Epithelial cell of proximal tubule (primary cell): ENCODE data around the gene NRTN. TPM values are rescaled to one million over a fixed set of nuclear protein-coding genes. Genes with fewer than 3 reads are reported as not detected.

Source experiments
- DNase-seq: peaks from one replicate; pipeline ENCODE4 v3.0.0-alpha.2; 2011; ENCODE audit warnings: low read depth
- H3K4me3 ChIP-seq: 2 replicates; pipeline ENCODE4 v1.5.1; 2011; ENCODE audit warnings: low read depth, mild to moderate bottlenecking, low read length
- CTCF ChIP-seq: conservative IDR thresholded peaks from 2 replicates; pipeline ENCODE4 v1.5.1; 2012; ENCODE audit warnings: low read depth, mild to moderate bottlenecking, low read length
- total RNA-seq: library from RNA; depleted of rRNA; stranded (reverse); fragments of >200 nt; gene quantifications from 2 replicates; pipeline ENCODE4 v1.2.3, GENCODE V29; 2015

NRTN gene
- total RNA-seq, 1 donor from 2014 or later: 0.69 TPM

- DNase-seq: no peak
- H3K4me3 ChIP-seq: no peak overlapping the region
- no peak for TF ChIP-seq CTCF
Measured at GRCh38 chr19:5799247-5800241, 5.3 kb upstream of the NRTN start.

- no peak for DNase-seq
- no peak for TF ChIP-seq CTCF
- no peak overlapping the region for H3K4me3 ChIP-seq
Measured at GRCh38 chr19:5800361-5801270, 4.3 kb upstream of the NRTN start.

- H3K4me3 ChIP-seq: no peak overlapping the region
- TF ChIP-seq CTCF: no peak
- DNase-seq: no peak
Measured at GRCh38 chr19:5801796-5802619, 2.9 kb upstream of the NRTN start.

- TF ChIP-seq CTCF: no peak
- peak overlapping the region; percentile 44 for H3K4me3 ChIP-seq
- no peak for DNase-seq
Measured at GRCh38 chr19:5803441-5803751, 1.5 kb upstream of the NRTN start.

- peak overlapping the region; percentile 44 for H3K4me3 ChIP-seq
- DNase-seq: no peak
- TF ChIP-seq CTCF: peak; percentile 95
Measured at GRCh38 chr19:5803752-5804515, 933 bp upstream of the NRTN start.

GRCh38 chr19:5805462-5806132 lies 730 bp downstream of the NRTN start:
- no peak for DNase-seq
- peak; percentile 82 for TF ChIP-seq CTCF
- H3K4me3 ChIP-seq: peak overlapping the region; percentile 35
